Smooth muscle cell of trachea (primary cell): Measurements from ENCODE around the gene THAP11. TPM values are rescaled to one million over a fixed set of nuclear protein-coding genes. Genes with fewer than 3 reads are reported as not detected.

Experiments
- total RNA-seq: library from RNA; depleted of rRNA; stranded (reverse); fragments of >200 nt; gene quantifications from 2 replicates; pipeline ENCODE4 v1.2.1, GENCODE V29; 2014

The THAP11 gene
- 32.6 and 58.1 TPM in 2 replicates for total RNA-seq

GRCh38 chr16:67841816-67842508 is at the start of gene THAP11:
THAP11 (plus strand) TSS chr16:67842320; CDS start chr16:67842555, 235 bp downstream.

GRCh38 chr16:67806428-67807147 is 35.5 kb upstream of the THAP11 start, which contains the start of the genes RANBP10 and TSNAXIP1:
RANBP10 (minus strand) TSS chr16:67806560; CDS start chr16:67806536, 24 bp downstream.
TSNAXIP1 (plus strand) TSS chr16:67806889; CDS start chr16:67807150, 261 bp downstream.

GRCh38 chr16:67846320-67847063 is 4.4 kb downstream of the THAP11 start, which contains the start of gene NUTF2:
NUTF2 (plus strand) TSS chr16:67846933; CDS start chr16:67865131, 18,198 bp downstream.

GRCh38 chr16:67847064-67847861 is 5.1 kb downstream of the THAP11 start, which contains the start of gene CENPT:
CENPT (minus strand) TSS chr16:67847693; CDS start chr16:67833859, 13,834 bp downstream.

GRCh38 chr16:67872631-67873434 is 30.7 kb downstream of the THAP11 start, which contains the start of gene EDC4:
EDC4 (plus strand) TSS chr16:67873052; CDS start chr16:67873262, 210 bp downstream.

GRCh38 chr16:67884684-67885083 is 42.6 kb downstream of the THAP11 start, which contains the start of gene NRN1L:
NRN1L (plus strand) TSS chr16:67884885; CDS start chr16:67884904, 19 bp downstream.

GRCh38 chr16:67892899-67893742 is 51.0 kb downstream of the THAP11 start, which contains the start of gene PSKH1:
PSKH1 (plus strand) TSS chr16:67893254; CDS start chr16:67908750, 15,496 bp downstream.

Other genes with a start within 250 kb of the THAP11 start
- under 0.01 and 0.29 TPM in 2 replicates for gene CARMIL2, start 197.2 kb upstream of the THAP11 start, total RNA-seq
- gene ACD, start 182.1 kb upstream of the THAP11 start, total RNA-seq, result 15.4 and 16.7 TPM in 2 replicates
- gene PARD6A, start 181.4 kb upstream of the THAP11 start, total RNA-seq, result 0.44 and 2.5 TPM in 2 replicates
- 18.2 and 21.8 TPM in 2 replicates for gene ENKD1, start 175.6 kb upstream of the THAP11 start, total RNA-seq
- gene C16orf86, start 175.5 kb upstream of the THAP11 start, total RNA-seq, result 9.6 and 13.7 TPM in 2 replicates
- gene GFOD2, start 123.0 kb upstream of the THAP11 start, total RNA-seq, result 15.4 and 16.1 TPM in 2 replicates
- 4.9 and 7.8 TPM in 2 replicates for gene RANBP10, start 35.8 kb upstream of the THAP11 start, total RNA-seq
- 0.73 and 1.3 TPM in 2 replicates for gene TSNAXIP1, start 35.4 kb upstream of the THAP11 start, total RNA-seq
- gene NUTF2, start 4.6 kb downstream of the THAP11 start, total RNA-seq, result 141 and 205 TPM in 2 replicates
- 35.6 and 36.1 TPM in 2 replicates for gene CENPT, start 5.4 kb downstream of the THAP11 start, total RNA-seq
- gene EDC4, start 30.7 kb downstream of the THAP11 start, total RNA-seq, result 61.5 and 67.2 TPM in 2 replicates
- 0.73 TPM in 1 of 2 replicates, not detected in the other for gene NRN1L, start 42.6 kb downstream of the THAP11 start, total RNA-seq
- gene PSKH1, start 50.9 kb downstream of the THAP11 start, total RNA-seq, result 14.5 and 18.5 TPM in 2 replicates
- 0.33 and 0.44 TPM in 2 replicates for gene CTRL, start 89.5 kb downstream of the THAP11 start, total RNA-seq
- 56.1 and 69.8 TPM in 2 replicates for gene PSMB10, start 94.5 kb downstream of the THAP11 start, total RNA-seq
- 7.6 and 12.4 TPM in 2 replicates for gene LCAT, start 101.8 kb downstream of the THAP11 start, total RNA-seq
- gene SLC12A4, start 126.3 kb downstream of the THAP11 start, total RNA-seq, result 78.1 and 109 TPM in 2 replicates
- not detected in 2 replicates for gene DPEP3, start 138.2 kb downstream of the THAP11 start, total RNA-seq
- gene DPEP2, start 157.2 kb downstream of the THAP11 start, total RNA-seq, result not detected in 2 replicates
- gene DPEP2NB, start 173.6 kb downstream of the THAP11 start, total RNA-seq, result not detected in 2 replicates
- 9.3 TPM in 2 replicates for gene DDX28, start 180.9 kb downstream of the THAP11 start, total RNA-seq
- gene DUS2, start 181.0 kb downstream of the THAP11 start, total RNA-seq, result 18.7 and 31.1 TPM in 2 replicates
- gene NFATC3, start 243.1 kb downstream of the THAP11 start, total RNA-seq, result 8.1 and 15.1 TPM in 2 replicates